H1 (cell line): ENCODE data around the gene BCL2. TPM values are rescaled to one million over a fixed set of nuclear protein-coding genes. Genes with fewer than 3 reads are reported as not detected.

Experiments used
- polyA plus RNA-seq, 7 experiments: library from polyadenylated mRNA; depleted of rRNA in 3 of 7; stranded (reverse) in 5 of 7; unstranded in 2 of 7; fragments of >200 nt in 5 of 7; fragments of 200-250 nt in 2 of 7; gene quantifications; 1 replicate in 5 of 7; 2 replicates in 1 of 7; 4 replicates in 1 of 7; pipeline versions ENCODE4 v1.2.1 to v1.2.3, GENCODE V29; 2011 to 2013; ENCODE audit warnings: missing spikeins in 2 of 7, mixed read lengths in 2 of 7
- total RNA-seq: library from RNA; stranded (reverse); fragmentation: NEBNext Ultra II Directional; extraction: Animal tissue kit (Norgen Biotek cat#: 25700); gene quantifications from 2 replicates; pipeline ENCODE4 v1.2.1, GENCODE V29; 2021
- TF ChIP-seq, protein P1 (sequence below): IDR thresholded peaks from 2 replicates; pipeline ENCODE4 v1.6.1; 2011; ENCODE audit warnings: low read depth, mild to moderate bottlenecking, low read length; ENCODE audit not compliant: insufficient read depth

BCL2 gene
- total and polyA plus RNA-seq, 2 of the 8 experiments (the other 6 are each of a cell fraction or from before 2014, with no cell fraction given), result 0.59 to 4.5 TPM

DNA sequence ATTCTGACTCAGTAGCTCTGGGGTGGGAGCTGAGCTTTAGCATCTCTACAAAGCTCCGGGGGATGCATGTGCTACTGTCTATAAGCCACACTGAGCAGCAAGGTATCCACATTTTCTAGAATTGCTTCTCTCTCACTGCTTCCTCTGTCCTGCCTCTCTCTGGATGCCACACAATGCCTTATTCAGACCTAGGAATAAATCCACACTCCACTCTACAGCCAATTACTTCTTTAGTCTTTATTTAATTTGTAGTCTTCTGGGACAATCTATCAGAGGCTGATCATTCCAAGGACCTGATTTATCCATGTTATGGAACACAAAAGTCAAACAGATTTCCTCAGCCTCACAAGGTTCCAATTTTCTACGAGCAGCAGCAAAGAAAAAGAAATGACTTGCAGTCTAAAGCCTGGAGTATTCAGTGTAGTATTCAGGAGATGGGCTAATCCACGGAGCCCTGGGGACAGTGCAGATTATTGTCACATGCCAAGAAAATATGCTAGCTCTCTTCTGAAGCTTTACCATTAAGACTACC, 4.4 kb downstream of the BCL2 start (continued):
- TF ChIP-seq, protein P1, sequence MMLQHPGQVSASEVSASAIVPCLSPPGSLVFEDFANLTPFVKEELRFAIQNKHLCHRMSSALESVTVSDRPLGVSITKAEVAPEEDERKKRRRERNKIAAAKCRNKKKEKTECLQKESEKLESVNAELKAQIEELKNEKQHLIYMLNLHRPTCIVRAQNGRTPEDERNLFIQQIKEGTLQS, result no peak
